ENCODE data around the gene ABCC9.

ABCC9 gene

GRCh38 chr12:21940549-21941505, at the start of gene ABCC9:
ABCC9 (minus strand) TSS chr12:21941426; CDS start chr12:21936674, 4,752 bp downstream.
- DNase-seq (ENCODE audit: low spot score), result no peak
- no peak for TF ChIP-seq CTCF (IDR thresholded peaks at IDR 0.05; ENCODE audit: extremely low read depth, missing control alignments)

GRCh38 chr12:21989819-21990412, 48.7 kb upstream of the ABCC9 start:
- DNase-seq (ENCODE audit: low spot score), result peak; percentile 5
- TF ChIP-seq CTCF (IDR thresholded peaks at IDR 0.05; ENCODE audit: extremely low read depth, missing control alignments), result peak; percentile 24

GRCh38 chr12:21988619-21989018, 47.4 kb upstream of the ABCC9 start:
- no peak for TF ChIP-seq CTCF (IDR thresholded peaks at IDR 0.05; ENCODE audit: extremely low read depth, missing control alignments)
- DNase-seq (ENCODE audit: low spot score), result no peak

- no peak for DNase-seq (ENCODE audit: low spot score)
- no peak for TF ChIP-seq CTCF (IDR thresholded peaks at IDR 0.05; ENCODE audit: extremely low read depth, missing control alignments)
Observed at GRCh38 chr12:21987755-21988154, 46.5 kb upstream of the ABCC9 start.

GRCh38 chr12:21985155-21985554, 43.9 kb upstream of the ABCC9 start:
- DNase-seq (ENCODE audit: low spot score), result no peak
- no peak for TF ChIP-seq CTCF (IDR thresholded peaks at IDR 0.05; ENCODE audit: extremely low read depth, missing control alignments)

GRCh38 chr12:21984375-21984774, 43.1 kb upstream of the ABCC9 start:
- no peak for TF ChIP-seq CTCF (IDR thresholded peaks at IDR 0.05; ENCODE audit: extremely low read depth, missing control alignments)
- no peak for DNase-seq (ENCODE audit: low spot score)

- TF ChIP-seq CTCF (IDR thresholded peaks at IDR 0.05; ENCODE audit: extremely low read depth, missing control alignments), result no peak
- no peak for DNase-seq (ENCODE audit: low spot score)
Observed at GRCh38 chr12:21983095-21983494, 41.9 kb upstream of the ABCC9 start.
